GM18508 (cell line): ENCODE results near the gene NTRK2.

Experiments
- ATAC-seq: cut with Tn5 transposase; IDR thresholded peaks from one replicate; pipeline ENCODE4 v1.9.1; 2021; ENCODE audit warnings: moderate number of reproducible peaks; ENCODE audit not compliant: insufficient read depth, unreplicated experiment

Gene NTRK2

DNA sequence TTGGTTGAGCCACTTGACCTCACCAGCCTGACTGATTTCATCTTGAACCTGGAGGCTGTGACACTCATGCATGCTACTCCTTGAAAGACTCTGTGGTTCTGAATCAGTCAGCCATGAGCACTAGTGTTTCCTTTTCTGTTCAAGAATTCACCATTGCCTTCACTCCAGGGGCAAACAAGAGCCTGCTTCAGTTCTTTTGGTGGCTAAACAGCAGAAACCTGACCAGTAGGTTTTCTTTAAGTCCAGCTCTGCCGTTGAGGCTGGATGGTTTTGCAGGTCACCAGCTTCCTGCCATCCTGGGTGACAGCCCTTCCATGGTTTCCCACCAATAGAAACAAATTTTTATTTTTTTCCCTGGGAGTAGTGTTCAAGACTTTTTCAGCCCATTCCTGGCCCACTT is 10.0 kb downstream of the NTRK2 start:
- no peak for ATAC-seq

DNA sequence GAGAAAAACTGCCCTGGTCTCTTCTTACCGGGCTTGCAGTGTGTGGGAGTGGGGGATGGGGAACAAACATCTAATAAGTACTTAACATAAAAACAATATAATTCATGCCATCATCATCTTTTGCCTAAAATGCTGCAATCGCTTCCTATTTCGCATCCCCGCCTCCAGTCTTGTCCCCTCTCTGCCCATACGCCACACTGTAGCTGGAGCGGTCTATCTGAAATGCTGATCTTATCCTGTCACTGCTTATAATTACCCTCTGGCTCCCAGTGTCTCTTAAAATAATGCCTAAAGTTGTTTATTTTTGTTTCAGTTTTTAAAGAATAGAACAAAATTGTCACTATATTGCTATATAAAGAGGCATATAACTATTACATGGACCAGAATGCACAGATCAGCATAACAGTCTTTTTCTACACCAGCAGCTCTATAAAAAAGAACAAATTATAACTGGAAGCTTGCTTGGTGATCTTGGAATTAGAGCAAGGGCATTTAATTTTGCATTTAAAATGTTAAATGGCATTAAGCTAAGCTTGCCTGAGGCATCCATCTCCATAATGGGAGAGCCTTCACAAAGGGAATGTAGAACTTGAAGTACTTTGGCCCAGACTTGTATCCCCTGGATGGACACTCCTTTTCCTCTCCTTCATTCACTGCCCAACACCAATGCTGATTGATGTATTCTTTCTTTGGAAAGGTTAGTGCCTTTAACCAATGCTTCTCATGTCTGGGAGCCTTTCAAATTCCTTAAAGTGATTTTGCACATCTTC is 12.2 kb downstream of the NTRK2 start:
- ATAC-seq = no peak

DNA sequence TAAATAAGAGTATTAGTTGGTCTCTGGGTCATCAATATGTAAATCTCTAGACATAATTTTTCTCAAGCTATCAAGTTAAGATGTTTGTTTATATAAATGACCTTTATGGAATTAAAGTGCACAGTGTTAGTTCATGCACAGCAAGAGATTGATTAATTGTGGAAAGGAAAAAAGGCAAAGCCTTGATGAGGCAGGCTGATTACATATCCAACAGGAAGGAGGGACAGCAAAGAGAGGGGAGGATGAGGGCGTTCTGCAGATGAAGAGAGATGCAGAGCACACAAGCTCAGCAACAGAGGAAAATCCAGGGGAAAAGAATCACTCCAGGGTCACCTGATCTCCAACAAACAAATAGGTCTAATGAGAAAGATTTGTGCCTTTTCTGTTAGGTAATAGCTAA is 16.5 kb downstream of the NTRK2 start:
- no peak for ATAC-seq

DNA sequence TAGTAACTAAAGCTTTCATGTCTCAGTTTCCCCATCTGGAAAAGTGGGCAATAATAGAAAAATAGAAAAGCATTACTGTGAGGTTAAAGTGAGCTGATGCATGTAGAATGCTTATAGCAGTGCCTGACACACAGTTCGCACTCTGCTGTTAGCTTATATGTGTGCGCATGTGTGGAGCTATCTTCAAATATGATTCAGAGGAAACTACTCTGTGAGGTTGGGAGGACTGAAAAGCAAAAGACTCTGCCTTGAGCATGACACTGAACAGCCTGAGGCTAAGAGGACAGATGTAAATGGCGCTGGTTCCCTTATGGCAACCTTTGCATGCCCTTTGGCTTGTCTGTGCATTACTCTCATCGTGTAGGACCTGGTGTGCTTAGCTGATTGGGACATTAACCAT is 19.4 kb downstream of the NTRK2 start:
- no peak for ATAC-seq

GRCh38 chr9:84691634-84692033 is 22.1 kb downstream of the NTRK2 start:
- ATAC-seq = no peak

- ATAC-seq = no peak
These were observed 24.7 kb downstream of the NTRK2 start for GRCh38 chr9:84694248-84694647.

DNA sequence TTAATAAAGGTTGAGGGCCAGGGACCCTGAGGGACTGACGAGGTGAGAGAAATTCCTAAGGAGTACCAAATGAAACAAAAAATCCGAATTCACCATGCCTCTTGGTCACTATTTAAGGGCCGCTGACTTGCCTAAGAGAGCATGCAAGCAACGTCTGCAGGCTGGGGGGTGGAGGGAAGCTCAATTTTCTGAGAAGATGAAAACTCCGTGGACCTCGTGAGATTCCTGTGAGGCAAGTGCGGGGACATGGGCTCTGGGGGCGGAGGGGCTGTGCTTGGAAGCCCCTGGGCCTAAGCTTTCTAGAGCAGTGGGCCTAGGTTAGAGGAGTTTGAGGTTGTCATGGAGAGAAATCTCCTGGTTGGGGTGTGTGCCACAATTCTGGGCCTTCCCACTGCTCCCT is 27.5 kb downstream of the NTRK2 start:
- no peak for ATAC-seq

- ATAC-seq = peak; percentile 30
These were observed 28.1 kb downstream of the NTRK2 start for GRCh38 chr9:84697509-84698114.

- ATAC-seq = no peak
These were observed 28.8 kb downstream of the NTRK2 start for GRCh38 chr9:84698323-84698722.

DNA sequence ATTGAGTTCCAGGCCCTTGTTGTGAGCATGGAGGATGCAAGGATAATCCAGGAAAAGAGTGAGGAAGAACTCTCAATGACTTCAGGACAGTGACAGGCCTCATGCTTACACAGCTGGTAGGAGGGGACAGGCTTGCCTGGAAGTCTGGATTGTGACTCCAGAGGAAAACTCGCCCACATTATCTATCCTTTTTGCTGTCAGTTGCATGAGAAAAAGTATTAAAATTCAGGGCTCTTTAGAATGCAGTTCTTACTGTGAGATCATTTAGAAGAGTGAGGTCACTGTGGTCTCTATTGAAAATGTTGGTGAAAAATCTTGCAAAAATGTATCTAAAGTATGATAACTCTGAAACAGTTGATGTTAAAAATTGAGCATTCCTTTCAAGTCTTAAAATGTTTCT is 30.5 kb downstream of the NTRK2 start:
- no peak for ATAC-seq

DNA sequence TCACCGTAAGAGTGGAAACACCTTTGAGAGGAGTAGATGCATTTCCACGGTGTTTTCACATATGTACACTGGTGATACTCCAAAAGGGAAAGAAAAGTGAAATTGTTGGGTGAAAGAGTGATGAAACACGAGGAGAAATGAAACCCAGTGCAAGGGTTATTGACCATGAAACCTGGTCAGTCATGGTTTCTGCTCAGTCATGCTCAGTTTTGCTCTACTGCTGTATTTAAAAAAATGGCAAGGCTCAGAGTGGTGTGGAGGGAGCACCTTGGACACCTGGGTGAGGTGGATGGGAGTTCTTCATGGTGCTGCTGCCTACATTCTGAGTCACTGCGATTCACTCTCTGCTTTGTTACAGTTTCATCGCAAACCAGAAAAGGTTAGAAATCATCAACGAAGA is 32.3 kb downstream of the NTRK2 start:
- peak; percentile 69 for ATAC-seq

DNA sequence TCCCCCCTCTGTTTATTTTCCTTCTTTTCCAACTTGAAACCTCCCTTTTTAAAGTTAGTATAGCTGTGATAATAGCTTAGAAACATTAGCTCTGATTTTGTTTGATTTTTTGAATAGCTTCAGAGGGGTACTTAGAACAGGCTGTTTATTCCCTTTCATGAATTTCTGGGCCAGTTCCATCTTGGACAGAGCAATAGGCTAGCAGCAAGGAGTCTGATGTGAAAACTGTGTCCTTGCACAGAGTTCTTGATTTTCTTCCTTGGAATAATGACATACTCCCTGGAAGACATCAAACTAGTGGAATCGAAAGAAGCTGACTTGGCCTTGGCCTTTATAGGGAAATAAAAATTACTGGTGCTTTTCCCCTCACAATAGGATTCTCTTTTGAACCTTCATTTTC is 32.9 kb downstream of the NTRK2 start:
- no peak for ATAC-seq

- ATAC-seq = no peak
These were observed 34.3 kb downstream of the NTRK2 start for GRCh38 chr9:84703793-84704192.

DNA sequence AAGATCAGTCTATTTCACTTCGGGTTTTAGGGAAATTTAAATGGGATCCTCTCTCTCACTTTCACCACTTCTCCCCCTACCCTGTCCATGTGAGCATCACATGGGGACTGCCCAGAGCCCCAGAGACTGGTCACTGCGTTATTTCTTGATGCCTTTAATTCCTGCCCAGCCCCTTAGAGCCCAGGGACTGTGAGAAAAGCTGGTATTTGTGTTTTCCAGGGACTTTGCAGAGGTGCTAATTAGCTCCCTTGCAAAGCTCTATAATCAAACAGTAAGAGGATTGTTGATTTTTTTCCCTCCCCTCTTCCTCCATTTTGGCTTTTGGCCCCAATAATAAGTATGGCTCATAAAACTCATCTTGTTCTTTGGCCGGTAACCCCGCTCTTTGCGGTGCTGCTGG is 35.6 kb downstream of the NTRK2 start:
- no peak for ATAC-seq

DNA sequence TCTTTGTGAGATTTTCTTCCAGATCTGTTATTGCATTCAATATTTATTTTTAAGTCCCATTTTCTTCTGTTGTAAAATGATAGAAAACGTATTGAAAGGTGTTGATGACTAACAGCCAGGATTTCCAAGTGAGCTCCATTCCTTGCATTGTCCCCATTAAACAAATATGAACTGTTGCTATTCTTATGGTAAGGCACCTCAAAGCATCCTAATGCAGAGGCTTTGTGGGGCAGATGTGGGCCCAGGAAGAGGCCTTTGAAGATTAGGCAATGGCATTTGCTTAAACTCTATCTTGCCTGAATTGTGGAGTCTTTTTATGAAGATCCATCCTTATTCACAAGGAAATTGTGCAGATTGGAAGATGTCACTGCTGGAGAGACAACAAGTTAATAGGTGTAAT is 38.9 kb downstream of the NTRK2 start:
- no peak for ATAC-seq

- ATAC-seq = no peak
These were observed 39.5 kb downstream of the NTRK2 start for GRCh38 chr9:84709056-84709455.

- no peak for ATAC-seq
These were observed 41.3 kb downstream of the NTRK2 start for GRCh38 chr9:84710701-84711397.

DNA sequence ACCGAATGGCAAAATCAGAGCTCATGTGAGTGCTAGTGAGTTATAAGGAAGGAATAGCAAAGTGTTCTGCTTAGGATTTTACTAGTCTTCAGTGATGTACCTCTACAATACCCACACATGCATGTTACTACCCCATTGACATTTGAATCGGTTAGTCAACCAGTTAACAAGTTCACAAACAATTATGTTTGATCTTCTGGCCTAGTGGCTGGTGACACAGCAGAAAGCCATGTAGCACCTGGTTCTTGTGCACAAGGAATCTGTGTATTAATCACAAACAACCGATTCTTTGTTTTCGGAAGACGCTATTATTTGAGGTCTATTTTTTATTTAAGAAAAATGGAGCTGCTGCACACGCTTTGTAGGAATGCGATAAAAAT is 41.9 kb downstream of the NTRK2 start:
- ATAC-seq = no peak

GRCh38 chr9:84711936-84712335 is 42.4 kb downstream of the NTRK2 start:
- ATAC-seq = no peak

DNA sequence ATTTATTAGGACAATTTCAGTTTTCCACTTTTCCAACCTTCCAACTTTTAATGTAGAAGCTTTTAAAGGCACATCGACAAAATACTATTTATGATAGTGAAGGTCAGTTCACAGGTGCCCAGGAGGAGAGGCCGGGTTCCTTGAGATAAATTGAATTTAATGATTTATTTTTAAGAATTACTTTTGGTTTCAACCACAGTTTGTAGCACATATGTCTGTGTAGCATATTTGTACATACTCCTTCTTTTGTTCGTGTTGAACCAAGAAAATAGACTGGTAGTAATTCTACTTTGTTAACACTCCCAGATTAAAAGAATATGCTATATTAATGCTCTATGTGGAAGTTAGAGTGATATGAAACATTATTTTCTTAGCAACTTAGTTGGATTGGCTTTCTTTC is 46.7 kb downstream of the NTRK2 start:
- no peak for ATAC-seq

GRCh38 chr9:84718476-84718875 is 48.9 kb downstream of the NTRK2 start:
- no peak for ATAC-seq
